ENCODE measurements around the gene ACAP2. TPM values are rescaled to one million over a fixed set of nuclear protein-coding genes. Genes with fewer than 3 reads are reported as not detected.

The ACAP2 gene
- total and polyA plus RNA-seq, 2 experiments from 2014 or later: 45.6 to 104 TPM

DNA sequence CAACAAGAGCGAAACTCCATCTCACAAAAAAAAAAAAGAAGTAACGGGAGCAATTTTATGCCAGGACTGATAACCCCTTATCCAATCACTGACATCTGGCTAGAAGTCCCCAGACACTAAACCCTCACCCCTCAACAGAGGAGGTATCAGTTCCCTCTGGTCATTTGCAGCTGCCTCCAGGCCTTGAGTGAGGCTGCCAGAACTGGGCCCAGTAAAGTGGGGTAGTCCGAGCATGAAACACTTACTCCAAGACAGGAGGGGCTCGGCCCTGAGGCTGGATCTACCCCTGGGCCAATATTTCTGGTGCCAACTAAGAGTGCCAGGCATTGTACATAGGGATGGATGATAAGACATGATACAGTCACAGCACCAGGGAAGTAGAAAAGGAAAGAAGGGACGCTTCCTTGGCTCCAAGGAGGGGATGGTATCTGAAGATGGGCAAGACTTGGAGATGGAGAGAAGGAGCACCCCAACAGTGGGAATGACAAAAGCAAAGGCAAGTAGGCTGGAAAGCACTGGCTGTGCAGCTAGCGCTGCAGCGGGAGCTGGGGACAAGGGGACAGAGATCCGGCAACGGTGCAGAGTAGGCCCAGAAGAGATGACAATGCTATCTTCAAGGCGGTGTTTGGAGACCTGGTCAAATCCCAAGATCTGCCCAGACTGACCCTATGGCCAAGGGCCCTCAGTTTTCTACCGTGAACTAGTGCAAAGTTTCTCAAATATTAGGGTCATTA is 174.1 kb downstream of the ACAP2 start (continued):
- TF ChIP-seq, protein P1, sequence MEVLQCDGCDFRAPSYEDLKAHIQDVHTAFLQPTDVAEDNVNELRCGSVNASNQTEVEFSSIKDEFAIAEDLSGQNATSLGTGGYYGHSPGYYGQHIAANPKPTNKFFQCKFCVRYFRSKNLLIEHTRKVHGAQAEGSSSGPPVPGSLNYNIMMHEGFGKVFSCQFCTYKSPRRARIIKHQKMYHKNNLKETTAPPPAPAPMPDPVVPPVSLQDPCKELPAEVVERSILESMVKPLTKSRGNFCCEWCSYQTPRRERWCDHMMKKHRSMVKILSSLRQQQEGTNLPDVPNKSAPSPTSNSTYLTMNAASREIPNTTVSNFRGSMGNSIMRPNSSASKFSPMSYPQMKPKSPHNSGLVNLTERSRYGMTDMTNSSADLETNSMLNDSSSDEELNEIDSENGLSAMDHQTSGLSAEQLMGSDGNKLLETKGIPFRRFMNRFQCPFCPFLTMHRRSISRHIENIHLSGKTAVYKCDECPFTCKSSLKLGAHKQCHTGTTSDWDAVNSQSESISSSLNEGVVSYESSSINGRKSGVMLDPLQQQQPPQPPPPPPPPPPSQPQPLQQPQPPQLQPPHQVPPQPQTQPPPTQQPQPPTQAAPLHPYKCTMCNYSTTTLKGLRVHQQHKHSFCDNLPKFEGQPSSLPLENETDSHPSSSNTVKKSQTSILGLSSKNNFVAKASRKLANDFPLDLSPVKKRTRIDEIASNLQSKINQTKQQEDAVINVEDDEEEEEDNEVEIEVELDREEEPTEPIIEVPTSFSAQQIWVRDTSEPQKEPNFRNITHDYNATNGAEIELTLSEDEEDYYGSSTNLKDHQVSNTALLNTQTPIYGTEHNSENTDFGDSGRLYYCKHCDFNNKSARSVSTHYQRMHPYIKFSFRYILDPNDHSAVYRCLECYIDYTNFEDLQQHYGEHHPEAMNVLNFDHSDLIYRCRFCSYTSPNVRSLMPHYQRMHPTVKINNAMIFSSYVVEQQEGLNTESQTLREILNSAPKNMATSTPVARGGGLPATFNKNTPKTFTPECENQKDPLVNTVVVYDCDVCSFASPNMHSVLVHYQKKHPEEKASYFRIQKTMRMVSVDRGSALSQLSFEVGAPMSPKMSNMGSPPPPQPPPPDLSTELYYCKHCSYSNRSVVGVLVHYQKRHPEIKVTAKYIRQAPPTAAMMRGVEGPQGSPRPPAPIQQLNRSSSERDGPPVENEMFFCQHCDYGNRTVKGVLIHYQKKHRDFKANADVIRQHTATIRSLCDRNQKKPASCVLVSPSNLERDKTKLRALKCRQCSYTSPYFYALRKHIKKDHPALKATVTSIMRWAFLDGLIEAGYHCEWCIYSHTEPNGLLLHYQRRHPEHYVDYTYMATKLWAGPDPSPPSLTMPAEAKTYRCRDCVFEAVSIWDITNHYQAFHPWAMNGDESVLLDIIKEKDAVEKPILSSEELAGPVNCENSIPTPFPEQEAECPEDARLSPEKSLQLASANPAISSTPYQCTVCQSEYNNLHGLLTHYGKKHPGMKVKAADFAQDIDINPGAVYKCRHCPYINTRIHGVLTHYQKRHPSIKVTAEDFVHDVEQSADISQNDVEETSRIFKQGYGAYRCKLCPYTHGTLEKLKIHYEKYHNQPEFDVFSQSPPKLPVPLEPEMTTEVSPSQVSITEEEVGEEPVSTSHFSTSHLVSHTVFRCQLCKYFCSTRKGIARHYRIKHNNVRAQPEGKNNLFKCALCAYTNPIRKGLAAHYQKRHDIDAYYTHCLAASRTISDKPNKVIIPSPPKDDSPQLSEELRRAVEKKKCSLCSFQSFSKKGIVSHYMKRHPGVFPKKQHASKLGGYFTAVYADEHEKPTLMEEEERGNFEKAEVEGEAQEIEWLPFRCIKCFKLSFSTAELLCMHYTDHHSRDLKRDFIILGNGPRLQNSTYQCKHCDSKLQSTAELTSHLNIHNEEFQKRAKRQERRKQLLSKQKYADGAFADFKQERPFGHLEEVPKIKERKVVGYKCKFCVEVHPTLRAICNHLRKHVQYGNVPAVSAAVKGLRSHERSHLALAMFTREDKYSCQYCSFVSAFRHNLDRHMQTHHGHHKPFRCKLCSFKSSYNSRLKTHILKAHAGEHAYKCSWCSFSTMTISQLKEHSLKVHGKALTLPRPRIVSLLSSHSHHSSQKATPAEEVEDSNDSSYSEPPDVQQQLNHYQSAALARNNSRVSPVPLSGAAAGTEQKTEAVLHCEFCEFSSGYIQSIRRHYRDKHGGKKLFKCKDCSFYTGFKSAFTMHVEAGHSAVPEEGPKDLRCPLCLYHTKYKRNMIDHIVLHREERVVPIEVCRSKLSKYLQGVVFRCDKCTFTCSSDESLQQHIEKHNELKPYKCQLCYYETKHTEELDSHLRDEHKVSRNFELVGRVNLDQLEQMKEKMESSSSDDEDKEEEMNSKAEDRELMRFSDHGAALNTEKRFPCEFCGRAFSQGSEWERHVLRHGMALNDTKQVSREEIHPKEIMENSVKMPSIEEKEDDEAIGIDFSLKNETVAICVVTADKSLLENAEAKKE (CRISPR knock-in tag; IDR thresholded peaks at IDR 0.05): no peak
- TF ChIP-seq STAT1 (IDR thresholded peaks at IDR 0.05; ENCODE audit: unreplicated experiment) (no peak), JUNB (IDR thresholded peaks at IDR 0.05; ENCODE audit: unreplicated experiment) (no peak), CREB1 (CRISPR knock-in tag; IDR thresholded peaks at IDR 0.05; ENCODE audit: low read depth) (no peak), NANOG (IDR thresholded peaks at IDR 0.05; ENCODE audit: borderline replicate concordance) (no peak), ZNF331 (CRISPR knock-in tag; IDR thresholded peaks at IDR 0.05; ENCODE audit: low read depth) (no peak)

DNA sequence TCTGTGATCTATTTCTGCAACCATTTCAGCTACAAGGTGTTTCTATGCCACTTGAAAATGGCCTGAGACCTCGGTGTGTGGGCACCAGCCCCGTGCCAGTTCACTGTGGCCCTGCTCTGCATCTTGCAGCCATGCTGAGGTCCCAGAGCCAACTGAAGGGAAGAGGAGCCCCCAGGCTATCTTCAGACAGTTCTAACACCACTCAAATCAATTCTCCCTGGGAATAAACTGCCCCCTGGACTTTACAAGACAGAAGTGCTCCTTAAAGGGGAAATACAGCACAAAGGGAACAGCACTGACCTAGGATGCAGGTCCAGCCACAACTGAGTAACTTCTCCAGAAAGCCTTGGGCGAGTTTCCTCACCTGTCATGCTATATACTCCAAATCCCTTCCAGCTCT is 175.7 kb downstream of the ACAP2 start:
- H3K79me2 ChIP-seq (replicated peaks; ENCODE audit: insufficient read depth): peaks cover 81% of the 10 kb centered on the region
- no peak for TF ChIP-seq NANOG (IDR thresholded peaks at IDR 0.05; ENCODE audit: borderline replicate concordance)
- TF ChIP-seq, protein P2, sequence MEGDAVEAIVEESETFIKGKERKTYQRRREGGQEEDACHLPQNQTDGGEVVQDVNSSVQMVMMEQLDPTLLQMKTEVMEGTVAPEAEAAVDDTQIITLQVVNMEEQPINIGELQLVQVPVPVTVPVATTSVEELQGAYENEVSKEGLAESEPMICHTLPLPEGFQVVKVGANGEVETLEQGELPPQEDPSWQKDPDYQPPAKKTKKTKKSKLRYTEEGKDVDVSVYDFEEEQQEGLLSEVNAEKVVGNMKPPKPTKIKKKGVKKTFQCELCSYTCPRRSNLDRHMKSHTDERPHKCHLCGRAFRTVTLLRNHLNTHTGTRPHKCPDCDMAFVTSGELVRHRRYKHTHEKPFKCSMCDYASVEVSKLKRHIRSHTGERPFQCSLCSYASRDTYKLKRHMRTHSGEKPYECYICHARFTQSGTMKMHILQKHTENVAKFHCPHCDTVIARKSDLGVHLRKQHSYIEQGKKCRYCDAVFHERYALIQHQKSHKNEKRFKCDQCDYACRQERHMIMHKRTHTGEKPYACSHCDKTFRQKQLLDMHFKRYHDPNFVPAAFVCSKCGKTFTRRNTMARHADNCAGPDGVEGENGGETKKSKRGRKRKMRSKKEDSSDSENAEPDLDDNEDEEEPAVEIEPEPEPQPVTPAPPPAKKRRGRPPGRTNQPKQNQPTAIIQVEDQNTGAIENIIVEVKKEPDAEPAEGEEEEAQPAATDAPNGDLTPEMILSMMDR (conservative IDR thresholded peaks at IDR 0.05; ENCODE audit: low read depth in 2 of 2): no peak
- no peak for TF ChIP-seq STAT1 (IDR thresholded peaks at IDR 0.05; ENCODE audit: unreplicated experiment)
- TF ChIP-seq ZNF331 (CRISPR knock-in tag; IDR thresholded peaks at IDR 0.05; ENCODE audit: low read depth): no peak
- no peak for TF ChIP-seq JUNB (IDR thresholded peaks at IDR 0.05; ENCODE audit: unreplicated experiment)
- TF ChIP-seq, protein P3, sequence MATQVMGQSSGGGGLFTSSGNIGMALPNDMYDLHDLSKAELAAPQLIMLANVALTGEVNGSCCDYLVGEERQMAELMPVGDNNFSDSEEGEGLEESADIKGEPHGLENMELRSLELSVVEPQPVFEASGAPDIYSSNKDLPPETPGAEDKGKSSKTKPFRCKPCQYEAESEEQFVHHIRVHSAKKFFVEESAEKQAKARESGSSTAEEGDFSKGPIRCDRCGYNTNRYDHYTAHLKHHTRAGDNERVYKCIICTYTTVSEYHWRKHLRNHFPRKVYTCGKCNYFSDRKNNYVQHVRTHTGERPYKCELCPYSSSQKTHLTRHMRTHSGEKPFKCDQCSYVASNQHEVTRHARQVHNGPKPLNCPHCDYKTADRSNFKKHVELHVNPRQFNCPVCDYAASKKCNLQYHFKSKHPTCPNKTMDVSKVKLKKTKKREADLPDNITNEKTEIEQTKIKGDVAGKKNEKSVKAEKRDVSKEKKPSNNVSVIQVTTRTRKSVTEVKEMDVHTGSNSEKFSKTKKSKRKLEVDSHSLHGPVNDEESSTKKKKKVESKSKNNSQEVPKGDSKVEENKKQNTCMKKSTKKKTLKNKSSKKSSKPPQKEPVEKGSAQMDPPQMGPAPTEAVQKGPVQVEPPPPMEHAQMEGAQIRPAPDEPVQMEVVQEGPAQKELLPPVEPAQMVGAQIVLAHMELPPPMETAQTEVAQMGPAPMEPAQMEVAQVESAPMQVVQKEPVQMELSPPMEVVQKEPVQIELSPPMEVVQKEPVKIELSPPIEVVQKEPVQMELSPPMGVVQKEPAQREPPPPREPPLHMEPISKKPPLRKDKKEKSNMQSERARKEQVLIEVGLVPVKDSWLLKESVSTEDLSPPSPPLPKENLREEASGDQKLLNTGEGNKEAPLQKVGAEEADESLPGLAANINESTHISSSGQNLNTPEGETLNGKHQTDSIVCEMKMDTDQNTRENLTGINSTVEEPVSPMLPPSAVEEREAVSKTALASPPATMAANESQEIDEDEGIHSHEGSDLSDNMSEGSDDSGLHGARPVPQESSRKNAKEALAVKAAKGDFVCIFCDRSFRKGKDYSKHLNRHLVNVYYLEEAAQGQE (IDR thresholded peaks at IDR 0.05; ENCODE audit: unreplicated experiment): no peak

More for the DNA sequence above, 175.7 kb downstream of the ACAP2 start:
- H4K20me1 ChIP-seq (replicated peaks; ENCODE audit: insufficient read depth): peaks cover 68% of the 10 kb centered on the region
- no peak overlapping the region for H3K27ac Mint-ChIP-seq
- peaks cover 35% of the 10 kb centered on the region for H3K4me1 Mint-ChIP-seq
- peaks cover 11% of the 10 kb centered on the region; the same call in 1 of the 2 replicates for H3K4me1 ChIP-seq (ENCODE audit: insufficient read depth)
- no peaks in the 10 kb centered on the region for H3K9me2 ChIP-seq (ENCODE audit: insufficient read depth)
- no peaks in the 10 kb centered on the region for H3F3A ChIP-seq (replicated peaks; ENCODE audit: low read depth)
- no peak overlapping the region for H3K4me3 ChIP-seq
- H3K36me3 Mint-ChIP-seq (ENCODE audit: low read depth): peaks cover 30% of the 10 kb centered on the region
- no peak overlapping the region for H3K4me2 ChIP-seq
- H3K27ac ChIP-seq (ENCODE audit: low read depth): no peak overlapping the region
- no peak overlapping the region for H3K4me3 Mint-ChIP-seq
- no peak for DNase-seq (ENCODE audit: low spot score)
- no peaks in the 10 kb centered on the region for H3K27me3 ChIP-seq (ENCODE audit: insufficient read depth)
- no peak overlapping the region for H2AFZ ChIP-seq
- peaks cover 7% of the 10 kb centered on the region for H3K27me3 Mint-ChIP-seq (ENCODE audit: insufficient read depth, low read depth, poor library complexity)
- no peaks in the 10 kb centered on the region for H3K9me3 Mint-ChIP-seq
- no peak for ATAC-seq
- H3K36me3 ChIP-seq (ENCODE audit: insufficient read depth): no peaks in the 10 kb centered on the region
